Endothelial cell of umbilical vein (primary cell): ENCODE data around the gene RTBDN.
A peak's percentile ranks its signal among the peaks of the same experiment; 100 is the strongest.

Experiments used
- EZH2 ChIP-seq: IDR thresholded peaks from 2 replicates; pipeline ENCODE4 v1.6.1; 2012; ENCODE audit warnings: borderline replicate concordance, low read depth, mild to moderate bottlenecking, moderate library complexity, low read length, inconsistent platforms; ENCODE audit not compliant: severe bottlenecking
- FOS ChIP-seq: IDR thresholded peaks from 2 replicates; pipeline ENCODE4 v1.6.1; 2011; ENCODE audit warnings: mild to moderate bottlenecking, low read length, moderate library complexity, borderline replicate concordance; ENCODE audit not compliant: insufficient read depth
- JUN ChIP-seq: IDR thresholded peaks from 2 replicates; pipeline ENCODE4 v1.6.1; 2011; ENCODE audit warnings: borderline replicate concordance, low read depth; ENCODE audit not compliant: insufficient read length, insufficient read depth
- MYC ChIP-seq: IDR thresholded peaks from one replicate; pipeline ENCODE4 v1.6.1; 2011; ENCODE audit warnings: mild to moderate bottlenecking, low read depth, low read length
- POLR2A ChIP-seq: IDR thresholded peaks from 2 replicates; pipeline ENCODE4 v1.6.1; 2012; ENCODE audit warnings: low read depth, mild to moderate bottlenecking, control low read depth, low read length
- POLR2AphosphoS5 ChIP-seq: IDR thresholded peaks from 2 replicates; pipeline ENCODE4 v1.6.1; 2012; ENCODE audit warnings: low read depth, mild to moderate bottlenecking, control low read depth, low read length, moderate library complexity; ENCODE audit not compliant: insufficient read depth
- TF ChIP-seq, protein P1 (sequence below), 2 donors: IDR thresholded peaks; 1 replicate in 1 of 2; 2 replicates in 1 of 2; pipeline ENCODE4 v1.5.1; 2011; ENCODE audit warnings: low read length in 2 of 2, mild to moderate bottlenecking in 2 of 2, moderate library complexity in 2 of 2, control low read depth in 1 of 2, inconsistent platforms in 1 of 2, low read depth in 1 of 2; ENCODE audit not compliant: insufficient read depth in 1 of 2; ENCODE audit errors: extremely low read depth in 1 of 2
- TF ChIP-seq, protein P2 (sequence below): IDR thresholded peaks from 2 replicates; pipeline ENCODE4 v1.6.1; 2011; ENCODE audit not compliant: insufficient read depth, insufficient read length

DNA sequence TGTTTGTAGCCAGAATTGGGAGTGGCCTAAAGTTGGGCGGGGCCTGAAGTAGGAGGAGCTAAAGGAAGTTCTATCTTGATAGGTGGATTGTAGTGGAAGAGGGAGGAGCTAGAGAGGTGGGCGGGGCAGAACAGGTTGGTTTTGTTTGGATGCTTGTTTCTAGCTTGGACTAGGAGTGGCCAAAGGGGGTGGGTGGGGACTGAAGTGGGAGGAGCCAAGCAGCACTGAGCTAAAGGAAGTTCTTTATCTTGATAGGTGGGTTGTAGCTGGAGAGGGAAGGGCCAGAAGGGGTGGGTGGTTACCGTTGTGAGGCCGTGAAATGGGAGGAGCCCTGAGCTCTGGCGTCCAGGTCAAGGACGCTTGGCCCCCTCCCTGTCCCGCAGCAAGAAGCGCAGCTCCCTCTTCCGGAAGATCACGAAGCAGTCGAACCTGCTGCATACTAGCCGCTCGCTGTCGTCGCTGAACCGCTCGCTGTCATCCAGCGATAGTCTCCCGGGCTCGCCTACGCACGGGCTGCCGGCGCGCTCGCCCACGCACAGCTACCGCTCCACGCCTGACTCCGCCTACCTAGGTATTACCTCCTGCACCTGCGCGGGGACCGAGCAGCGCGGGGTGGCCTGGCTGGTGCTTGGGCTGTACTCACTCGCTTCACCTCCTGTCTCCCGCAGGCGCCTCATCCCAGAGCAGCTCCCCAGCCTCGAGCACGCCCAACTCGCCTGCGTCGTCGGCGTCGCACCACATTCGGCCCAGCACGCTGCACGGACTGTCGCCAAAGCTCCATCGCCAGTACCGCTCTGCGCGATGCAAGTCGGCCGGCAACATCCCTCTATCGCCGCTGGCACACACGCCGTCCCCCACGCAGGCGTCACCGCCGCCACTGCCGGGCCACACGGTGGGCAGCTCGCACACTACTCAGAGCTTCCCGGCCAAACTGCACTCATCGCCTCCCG, 38.8 kb upstream of the RTBDN start:
- TF ChIP-seq, protein P1, sequence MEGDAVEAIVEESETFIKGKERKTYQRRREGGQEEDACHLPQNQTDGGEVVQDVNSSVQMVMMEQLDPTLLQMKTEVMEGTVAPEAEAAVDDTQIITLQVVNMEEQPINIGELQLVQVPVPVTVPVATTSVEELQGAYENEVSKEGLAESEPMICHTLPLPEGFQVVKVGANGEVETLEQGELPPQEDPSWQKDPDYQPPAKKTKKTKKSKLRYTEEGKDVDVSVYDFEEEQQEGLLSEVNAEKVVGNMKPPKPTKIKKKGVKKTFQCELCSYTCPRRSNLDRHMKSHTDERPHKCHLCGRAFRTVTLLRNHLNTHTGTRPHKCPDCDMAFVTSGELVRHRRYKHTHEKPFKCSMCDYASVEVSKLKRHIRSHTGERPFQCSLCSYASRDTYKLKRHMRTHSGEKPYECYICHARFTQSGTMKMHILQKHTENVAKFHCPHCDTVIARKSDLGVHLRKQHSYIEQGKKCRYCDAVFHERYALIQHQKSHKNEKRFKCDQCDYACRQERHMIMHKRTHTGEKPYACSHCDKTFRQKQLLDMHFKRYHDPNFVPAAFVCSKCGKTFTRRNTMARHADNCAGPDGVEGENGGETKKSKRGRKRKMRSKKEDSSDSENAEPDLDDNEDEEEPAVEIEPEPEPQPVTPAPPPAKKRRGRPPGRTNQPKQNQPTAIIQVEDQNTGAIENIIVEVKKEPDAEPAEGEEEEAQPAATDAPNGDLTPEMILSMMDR (IDR thresholded peaks at IDR 0.05; ENCODE audit: extremely low read depth in 1 of 2, insufficient read depth in 1 of 2, low read depth in 1 of 2, low read length in 2 of 2) = peak in 1 of 2 donors; percentile 4
- TF ChIP-seq MYC (no peak), POLR2A (no peak), POLR2AphosphoS5 (no peak), FOS (no peak), EZH2 (no peak), JUN (no peak)
- TF ChIP-seq, protein P2, sequence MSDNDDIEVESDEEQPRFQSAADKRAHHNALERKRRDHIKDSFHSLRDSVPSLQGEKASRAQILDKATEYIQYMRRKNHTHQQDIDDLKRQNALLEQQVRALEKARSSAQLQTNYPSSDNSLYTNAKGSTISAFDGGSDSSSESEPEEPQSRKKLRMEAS = no peak
